ENCODE data around the gene CCT5.
"Not testable (repeated sequence)": the region's sequence is repeated elsewhere in the genome, so short reads cannot be mapped to it uniquely, and the experiment has no call there.

CCT5 gene

GRCh38 chr5:10235350-10235749 is 14.7 kb upstream of the CCT5 start:
- no peak overlapping the region for H2AFZ ChIP-seq (ENCODE audit: low read length)
- H3K4me2 ChIP-seq (ENCODE audit: low read length), result no peak overlapping the region
- no peaks in the 10 kb centered on the region for H4K20me1 ChIP-seq (ENCODE audit: insufficient read depth, low read length)
- H3K27ac ChIP-seq (ENCODE audit: low read depth, low read length, poor library complexity, severe bottlenecking), result no peak overlapping the region
- H3K9me2 ChIP-seq (ENCODE audit: low read depth, low read length), result no peaks in the 10 kb centered on the region
- no peaks in the 10 kb centered on the region for H3K9me3 ChIP-seq (ENCODE audit: low read length)
- H3K36me3 ChIP-seq (ENCODE audit: insufficient read depth, low read length), result peaks cover 41% of the 10 kb centered on the region; the same call in 1 of the 2 replicates
- H3K27me3 ChIP-seq (ENCODE audit: insufficient read depth, low read length), result no peaks in the 10 kb centered on the region
- H3K4me1 ChIP-seq (ENCODE audit: insufficient read depth, low read length, severe bottlenecking), result no peaks in the 10 kb centered on the region
- H3K4me3 ChIP-seq (ENCODE audit: low read depth, low read length, poor library complexity, severe bottlenecking), result no peak overlapping the region
- H3K9ac ChIP-seq (ENCODE audit: low read length), result no peak overlapping the region
- no peaks in the 10 kb centered on the region for H3F3A ChIP-seq (ENCODE audit: insufficient read depth, low read length)
- H3K79me2 ChIP-seq (ENCODE audit: insufficient read depth, low read length), result no peaks in the 10 kb centered on the region
- TF ChIP-seq CTCF (IDR thresholded peaks at IDR 0.05; ENCODE audit: low read length) (no peak), EZH2 (IDR thresholded peaks at IDR 0.05; ENCODE audit: borderline replicate concordance, low read length) (no peak)

- no peak for TF ChIP-seq EZH2 (IDR thresholded peaks at IDR 0.05; ENCODE audit: borderline replicate concordance, low read length)
- no peak for TF ChIP-seq CTCF (IDR thresholded peaks at IDR 0.05; ENCODE audit: low read length)
- H2AFZ ChIP-seq (ENCODE audit: low read length), result no peak overlapping the region
- H3K27ac ChIP-seq (ENCODE audit: low read depth, low read length, poor library complexity, severe bottlenecking), result no peak overlapping the region
- H3K79me2 ChIP-seq (ENCODE audit: insufficient read depth, low read length), result no peaks in the 10 kb centered on the region
- no peak overlapping the region for H3K9ac ChIP-seq (ENCODE audit: low read length)
- no peak overlapping the region for H3K4me3 ChIP-seq (ENCODE audit: low read depth, low read length, poor library complexity, severe bottlenecking)
- peaks cover 4% of the 10 kb centered on the region; the same call in 1 of the 2 replicates for H3K36me3 ChIP-seq (ENCODE audit: insufficient read depth, low read length)
- no peak overlapping the region for H3K4me2 ChIP-seq (ENCODE audit: low read length)
- no peaks in the 10 kb centered on the region for H3K9me2 ChIP-seq (ENCODE audit: low read depth, low read length)
- H4K20me1 ChIP-seq (ENCODE audit: insufficient read depth, low read length), result no peaks in the 10 kb centered on the region
- H3K4me1 ChIP-seq (ENCODE audit: insufficient read depth, low read length, severe bottlenecking), result peaks cover 11% of the 10 kb centered on the region
- H3F3A ChIP-seq (ENCODE audit: insufficient read depth, low read length), result no peaks in the 10 kb centered on the region
- H3K9me3 ChIP-seq (ENCODE audit: low read length), result no peaks in the 10 kb centered on the region
- H3K27me3 ChIP-seq (ENCODE audit: insufficient read depth, low read length), result no peaks in the 10 kb centered on the region
Measured at GRCh38 chr5:10243660-10244240, 6.3 kb upstream of the CCT5 start.

- H3K9me3 ChIP-seq (ENCODE audit: low read length), result no peaks in the 10 kb centered on the region
- H3K27me3 ChIP-seq (ENCODE audit: insufficient read depth, low read length), result no peaks in the 10 kb centered on the region
- H4K20me1 ChIP-seq (ENCODE audit: insufficient read depth, low read length), result no peaks in the 10 kb centered on the region
- H3K4me1 ChIP-seq (ENCODE audit: insufficient read depth, low read length, severe bottlenecking), result peaks cover 14% of the 10 kb centered on the region
- no peaks in the 10 kb centered on the region for H3F3A ChIP-seq (ENCODE audit: insufficient read depth, low read length)
- H3K79me2 ChIP-seq (ENCODE audit: insufficient read depth, low read length), result no peaks in the 10 kb centered on the region
- H2AFZ ChIP-seq (ENCODE audit: low read length), result no peak overlapping the region
- H3K4me2 ChIP-seq (ENCODE audit: low read length), result no peak overlapping the region
- TF ChIP-seq EZH2 (IDR thresholded peaks at IDR 0.05; ENCODE audit: borderline replicate concordance, low read length), result no peak
- H3K27ac ChIP-seq (ENCODE audit: low read depth, low read length, poor library complexity, severe bottlenecking), result no peak overlapping the region
- no peaks in the 10 kb centered on the region for H3K36me3 ChIP-seq (ENCODE audit: insufficient read depth, low read length)
- H3K9me2 ChIP-seq (ENCODE audit: low read depth, low read length), result no peaks in the 10 kb centered on the region
- H3K9ac ChIP-seq (ENCODE audit: low read length), result no peak overlapping the region
- no peak overlapping the region for H3K4me3 ChIP-seq (ENCODE audit: low read depth, low read length, poor library complexity, severe bottlenecking)
Measured at GRCh38 chr5:10244342-10244944, 5.6 kb upstream of the CCT5 start.

GRCh38 chr5:10246761-10247160 is 3.3 kb upstream of the CCT5 start:
- Histone ChIP-seq H3K27ac (ENCODE audit: low read depth, low read length, poor library complexity, severe bottlenecking) (no peak overlapping the region), H3K27me3 (ENCODE audit: insufficient read depth, low read length) (no peaks in the 10 kb centered on the region), H3K9me2 (ENCODE audit: low read depth, low read length) (no peaks in the 10 kb centered on the region), H3K36me3 (ENCODE audit: insufficient read depth, low read length) (peaks cover 14% of the 10 kb centered on the region; the same call in 1 of the 2 replicates), H3K4me2 (ENCODE audit: low read length) (no peak overlapping the region), H3F3A (ENCODE audit: insufficient read depth, low read length) (no peaks in the 10 kb centered on the region), H2AFZ (ENCODE audit: low read length) (no peak overlapping the region), H3K79me2 (ENCODE audit: insufficient read depth, low read length) (peaks cover 16% of the 10 kb centered on the region), H4K20me1 (ENCODE audit: insufficient read depth, low read length) (no peaks in the 10 kb centered on the region), H3K9ac (ENCODE audit: low read length) (no peak overlapping the region), H3K4me3 (ENCODE audit: low read depth, low read length, poor library complexity, severe bottlenecking) (no peak overlapping the region), H3K4me1 (ENCODE audit: insufficient read depth, low read length, severe bottlenecking) (peaks cover 20% of the 10 kb centered on the region), H3K9me3 (ENCODE audit: low read length) (no peaks in the 10 kb centered on the region)
- TF ChIP-seq CTCF (IDR thresholded peaks at IDR 0.05; ENCODE audit: low read length) (no peak), EZH2 (IDR thresholded peaks at IDR 0.05; ENCODE audit: borderline replicate concordance, low read length) (no peak)

- H3K27ac ChIP-seq (ENCODE audit: low read depth, low read length, poor library complexity, severe bottlenecking); H3K4me3 ChIP-seq (ENCODE audit: low read depth, low read length, poor library complexity, severe bottlenecking); H3F3A ChIP-seq (ENCODE audit: insufficient read depth, low read length); H4K20me1 ChIP-seq (ENCODE audit: insufficient read depth, low read length); H2AFZ ChIP-seq (ENCODE audit: low read length); H3K9me3 ChIP-seq (ENCODE audit: low read length); H3K9ac ChIP-seq (ENCODE audit: low read length); H3K27me3 ChIP-seq (ENCODE audit: insufficient read depth, low read length); H3K4me2 ChIP-seq (ENCODE audit: low read length); H3K9me2 ChIP-seq (ENCODE audit: low read depth, low read length): not testable (repeated sequence)
- Histone ChIP-seq H3K79me2 (ENCODE audit: insufficient read depth, low read length) (peaks cover 21% of the 10 kb centered on the region), H3K36me3 (ENCODE audit: insufficient read depth, low read length) (peaks cover 18% of the 10 kb centered on the region; the same call in 1 of the 2 replicates), H3K4me1 (ENCODE audit: insufficient read depth, low read length, severe bottlenecking) (peaks cover 24% of the 10 kb centered on the region)
Measured at GRCh38 chr5:10247217-10247616, 2.9 kb upstream of the CCT5 start.

All from OCI-LY1 (cell line).